Uterus (tissue), 4 donors: ENCODE measurements around the gene ZNF282. TPM values are rescaled to one million over a fixed set of nuclear protein-coding genes. Genes with fewer than 3 reads are reported as not detected.
"Not testable (repeated sequence)": the region's sequence is repeated elsewhere in the genome, so short reads cannot be mapped to it uniquely, and the experiment has no call there.

Experiments used
- DNase-seq, 2 donors: peaks; one replicate each; pipeline ENCODE4 v3.0.0-alpha.2; 2019 to 2020
- H3K27ac ChIP-seq, 2 donors: fragments of 200-600 bp; sonication (generic); 1 replicate in 1 of 2; 2 replicates in 1 of 2; pipeline ENCODE4 v1.5.1; 2016 to 2018
- H3K27me3 ChIP-seq, 2 donors: fragments of 200-600 bp; sonication (generic); one replicate each; pipeline ENCODE4 v1.5.1; 2018 to 2019; ENCODE audit warnings: control low read depth in 1 of 2
- H3K36me3 ChIP-seq, 2 donors: fragments of 200-600 bp; sonication (generic); one replicate each; pipeline ENCODE4 v1.5.1; 2019; ENCODE audit warnings: control low read depth in 1 of 2
- H3K4me1 ChIP-seq, 2 donors: fragments of 200-600 bp; sonication (generic); one replicate each; pipeline ENCODE4 v1.5.1; 2018 to 2019; ENCODE audit warnings: control low read depth in 1 of 2
- H3K4me3 ChIP-seq, 2 donors: fragments of 200-600 bp; sonication (generic); 1 replicate in 1 of 2; 2 replicates in 1 of 2; pipeline ENCODE4 v1.5.1; 2018 to 2019; ENCODE audit warnings: mild to moderate bottlenecking in 1 of 2
- H3K9me3 ChIP-seq, 2 donors: fragments of 200-600 bp; sonication (generic); one replicate each; pipeline ENCODE4 v1.5.1; 2019; ENCODE audit warnings: control low read depth in 1 of 2
- POLR2A ChIP-seq, 2 donors: fragments of 450-650 bp; IDR thresholded peaks; one replicate each; pipeline ENCODE4 v1.6.1; 2016; ENCODE audit warnings: antibody characterized with exemption in 2 of 2, mild to moderate bottlenecking in 1 of 2, moderate library complexity in 1 of 2
- intact Hi-C: fragments of 100-400 bp; cut with DNase I; formaldehyde crosslinking; loops from one replicate; pipeline ENCODE4 v1.15.1; 2023; ENCODE audit warnings: low total_unique reads
- small RNA-seq: library from RNA; depleted of rRNA; stranded (forward); fragments of <200 nt; gene quantifications from one replicate; pipeline ENCODE3, GENCODE V24; 2016
- total RNA-seq, 4 donors: library from RNA; depleted of rRNA in 3 of 4; stranded (reverse); fragments of >200 nt in 3 of 4; gene quantifications; one replicate each; pipeline versions ENCODE4 v1.1.0 to v1.2.4, GENCODE V29; 2014 to 2023
- TF ChIP-seq, protein P1 (sequence below), 4 experiments: fragments of 200-600 bp in 2 of 4; fragments of 450-650 bp in 2 of 4; sonication (generic) in 2 of 4; IDR thresholded peaks; one replicate each; pipeline ENCODE4 v1.5.1; 2016 to 2019; ENCODE audit warnings: antibody characterized with exemption in 4 of 4, mild to moderate bottlenecking in 2 of 4, moderate library complexity in 1 of 4
- donor health status: DM: yes; HTN: yes; CAD: no.

ZNF282 gene
- total RNA-seq, 4 donors from 2014 or later: 3.2 to 36.4 (median 24.1) TPM

DNA sequence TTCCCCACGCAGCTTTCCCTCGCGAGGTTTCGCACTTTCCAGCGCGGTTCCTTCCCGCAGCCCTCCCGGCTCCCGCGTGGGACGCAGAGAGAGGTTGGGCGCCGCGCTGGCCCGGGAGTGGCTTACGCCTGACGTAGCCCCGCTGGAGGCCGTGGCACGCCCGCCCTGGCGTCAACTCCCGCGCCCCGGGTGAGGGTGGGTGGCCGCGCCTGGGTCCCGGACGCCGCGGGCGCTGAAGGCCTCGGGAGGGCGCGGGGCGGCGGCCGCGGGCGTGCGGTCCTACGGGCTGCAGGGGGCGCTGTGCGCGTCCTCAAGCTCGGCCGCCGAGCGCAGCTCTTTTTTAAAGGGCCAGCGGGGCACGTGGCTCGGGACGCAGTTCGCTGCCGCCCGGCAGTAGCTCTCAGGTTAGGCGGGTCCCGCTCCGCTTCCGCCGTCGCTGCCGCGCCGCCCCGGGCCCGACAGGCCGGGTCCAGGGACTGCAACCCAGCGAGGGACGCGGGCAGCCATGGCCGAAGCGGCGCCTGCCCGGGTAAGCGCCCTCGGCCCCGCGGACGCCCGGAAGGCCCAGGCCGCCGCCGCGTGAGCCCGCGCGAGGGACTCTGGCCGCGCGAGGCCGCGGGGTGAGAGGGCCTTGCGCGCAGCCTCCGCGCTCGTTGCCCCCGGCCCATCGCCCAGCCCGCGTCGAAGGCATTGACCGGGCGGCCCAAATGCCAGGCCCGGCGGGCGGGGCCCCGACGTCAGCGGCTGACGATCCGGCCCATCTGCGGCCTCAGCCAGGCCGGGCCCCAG is 66.7 kb downstream of the ZNF282 start, which contains the start of gene ZNF783:
Gene ZNF783 (plus strand): TSS at position 368 of the 789 bp plus-strand sequence. CDS start 138 bp downstream, at position 506.
- intact Hi-C loops: no loop called here

DNA sequence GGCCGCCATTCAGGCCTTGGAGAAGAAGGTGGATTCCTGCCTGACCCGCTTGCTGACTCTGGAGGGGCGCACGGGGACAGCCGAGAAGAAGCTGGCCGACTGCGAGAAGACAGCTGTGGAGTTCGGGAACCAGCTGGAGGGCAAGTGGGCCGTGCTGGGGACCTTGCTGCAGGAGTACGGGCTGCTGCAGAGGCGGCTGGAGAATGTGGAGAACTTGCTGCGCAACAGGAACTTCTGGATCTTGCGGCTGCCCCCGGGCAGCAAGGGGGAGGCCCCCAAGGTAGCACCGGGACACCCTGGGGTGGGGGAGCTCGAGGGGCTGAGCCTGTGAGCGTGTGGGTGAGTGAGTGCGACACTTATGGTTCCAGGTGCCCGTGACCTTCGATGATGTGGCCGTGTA is 71.1 kb downstream of the ZNF282 start:
- Histone ChIP-seq H3K4me3 (no peak overlapping the region), H3K4me1 (no peaks in the 10 kb centered on the region), H3K36me3 (no peaks in the 10 kb centered on the region), H3K27ac (no peak overlapping the region), H3K9me3 (no peaks in the 10 kb centered on the region), H3K27me3 (no peaks in the 10 kb centered on the region)
- intact Hi-C loops: no loop called here
- no peak for DNase-seq
- TF ChIP-seq, protein P1, sequence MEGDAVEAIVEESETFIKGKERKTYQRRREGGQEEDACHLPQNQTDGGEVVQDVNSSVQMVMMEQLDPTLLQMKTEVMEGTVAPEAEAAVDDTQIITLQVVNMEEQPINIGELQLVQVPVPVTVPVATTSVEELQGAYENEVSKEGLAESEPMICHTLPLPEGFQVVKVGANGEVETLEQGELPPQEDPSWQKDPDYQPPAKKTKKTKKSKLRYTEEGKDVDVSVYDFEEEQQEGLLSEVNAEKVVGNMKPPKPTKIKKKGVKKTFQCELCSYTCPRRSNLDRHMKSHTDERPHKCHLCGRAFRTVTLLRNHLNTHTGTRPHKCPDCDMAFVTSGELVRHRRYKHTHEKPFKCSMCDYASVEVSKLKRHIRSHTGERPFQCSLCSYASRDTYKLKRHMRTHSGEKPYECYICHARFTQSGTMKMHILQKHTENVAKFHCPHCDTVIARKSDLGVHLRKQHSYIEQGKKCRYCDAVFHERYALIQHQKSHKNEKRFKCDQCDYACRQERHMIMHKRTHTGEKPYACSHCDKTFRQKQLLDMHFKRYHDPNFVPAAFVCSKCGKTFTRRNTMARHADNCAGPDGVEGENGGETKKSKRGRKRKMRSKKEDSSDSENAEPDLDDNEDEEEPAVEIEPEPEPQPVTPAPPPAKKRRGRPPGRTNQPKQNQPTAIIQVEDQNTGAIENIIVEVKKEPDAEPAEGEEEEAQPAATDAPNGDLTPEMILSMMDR (IDR thresholded peaks at IDR 0.05): no peak

More for the DNA sequence above, 66.7 kb downstream of the ZNF282 start, which contains the start of gene ZNF783:
- Histone ChIP-seq H3K9me3 (no peaks in the 10 kb centered on the region), H3K27me3 (no peaks in the 10 kb centered on the region), H3K36me3 (no peaks in the 10 kb centered on the region), H3K4me3 (peak within 1 kb of the TSS; percentile 46 to 65), H3K27ac (peak within 1 kb of the TSS; percentile 89 to 96), H3K4me1 (no peaks in the 10 kb centered on the region)
- peak; percentile 83 to 89 for DNase-seq
- TF ChIP-seq, protein P1 (IDR thresholded peaks at IDR 0.05): peak; percentile 52 to 94 (median 84)
- peak; percentile 5 to 44 for TF ChIP-seq POLR2A (IDR thresholded peaks at IDR 0.05)

DNA sequence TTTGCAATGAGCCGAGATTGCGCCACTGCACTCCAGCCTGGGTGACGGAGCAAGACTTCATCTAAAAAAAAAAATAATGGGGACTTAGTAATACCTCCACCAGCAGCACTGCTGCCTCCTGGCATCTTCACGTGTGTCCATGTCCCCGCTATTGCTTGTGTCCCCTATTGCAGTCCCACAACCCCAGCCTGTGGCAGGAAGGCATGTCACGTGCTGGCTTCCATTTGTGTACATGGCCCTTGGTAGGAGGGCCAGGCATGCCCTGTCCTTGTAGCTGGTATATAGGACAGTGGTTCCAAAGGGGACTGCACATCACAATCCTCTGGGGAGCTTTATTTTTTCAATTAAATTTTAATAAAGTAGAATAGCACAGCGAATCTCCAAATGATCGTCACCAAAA is 72.4 kb downstream of the ZNF282 start:
- intact Hi-C loops: no loop called here
- Histone ChIP-seq H3K27ac (no peak overlapping the region), H3K9me3 (no peaks in the 10 kb centered on the region), H3K36me3 (no peaks in the 10 kb centered on the region), H3K4me1 (no peaks in the 10 kb centered on the region), H3K4me3 (no peak overlapping the region), H3K27me3 (no peaks in the 10 kb centered on the region)
- no peak for DNase-seq
- TF ChIP-seq, protein P1 (IDR thresholded peaks at IDR 0.05): no peak
- no peak for TF ChIP-seq POLR2A (IDR thresholded peaks at IDR 0.05)

DNA sequence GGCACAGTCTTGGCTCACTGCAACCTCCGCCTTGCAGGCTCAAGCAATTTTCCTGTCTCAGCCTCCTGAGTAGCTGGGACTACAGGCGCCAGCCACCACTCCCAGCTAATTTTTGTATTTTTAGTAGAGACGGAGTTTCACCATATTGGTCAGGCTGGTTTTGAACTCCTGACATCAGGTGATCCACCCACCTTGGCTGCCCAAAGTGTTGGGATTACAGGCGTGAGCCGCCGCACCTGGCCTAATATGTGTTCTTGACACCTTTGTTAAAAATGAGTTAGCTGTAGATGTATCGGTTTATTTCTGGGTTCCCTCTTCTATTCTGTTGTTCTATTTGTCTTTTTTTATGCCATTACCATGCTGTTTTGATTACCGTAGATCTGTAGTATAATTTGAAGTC is 79.1 kb downstream of the ZNF282 start:
- H3K9me3 ChIP-seq, H3K27ac ChIP-seq, DNase-seq, H3K36me3 ChIP-seq, H3K4me1 ChIP-seq, H3K4me3 ChIP-seq, H3K27me3 ChIP-seq, intact Hi-C loops: not testable (repeated sequence)

Small RNA genes within 50 kb of the gene (small RNA-seq; reads per million reads assigned to genes)
- not detected for gene AC004890.1

Other genes with a start within 250 kb of the ZNF282 start
- gene PDIA4, start 167.0 kb upstream of the ZNF282 start, total RNA-seq: 100 to 1,000 TPM in 1 of 4 donors, 10 to 100 TPM in 3; 34.6 to 169 (median 68.7) TPM
- gene ZNF786, start 104.8 kb upstream of the ZNF282 start, total RNA-seq: 10 to 100 TPM in 2 of 4 donors, 1 to 10 TPM in 2; 3.6 to 13.7 (median 9.7) TPM
- 1 to 10 TPM in 2 of 4 donors, under 1 TPM in 1, not detected in 1; 0.77 to 8.8 (median 4.8) TPM for gene ZNF425, start 69.2 kb upstream of the ZNF282 start, total RNA-seq
- gene ZNF398, start 48.1 kb upstream of the ZNF282 start, total RNA-seq: 10 to 100 TPM in 3 of 4 donors, 1 to 10 TPM in 1; 7.6 to 22.6 (median 16.5) TPM
- gene ZNF212, start 44.1 kb downstream of the ZNF282 start, total RNA-seq: 10 to 100 TPM in 1 of 4 donors, 1 to 10 TPM in 3; 2.9 to 14.1 (median 7.7) TPM
- 10 to 100 TPM in 3 of 4 donors, 1 to 10 TPM in 1; 2.6 to 26.7 (median 19.3) TPM for gene ZNF783, start 66.7 kb downstream of the ZNF282 start, total RNA-seq